ENCODE measurements around the gene RIMOC1.
A peak's percentile ranks its signal among the peaks of the same experiment; 100 is the strongest.

Gene RIMOC1

DNA sequence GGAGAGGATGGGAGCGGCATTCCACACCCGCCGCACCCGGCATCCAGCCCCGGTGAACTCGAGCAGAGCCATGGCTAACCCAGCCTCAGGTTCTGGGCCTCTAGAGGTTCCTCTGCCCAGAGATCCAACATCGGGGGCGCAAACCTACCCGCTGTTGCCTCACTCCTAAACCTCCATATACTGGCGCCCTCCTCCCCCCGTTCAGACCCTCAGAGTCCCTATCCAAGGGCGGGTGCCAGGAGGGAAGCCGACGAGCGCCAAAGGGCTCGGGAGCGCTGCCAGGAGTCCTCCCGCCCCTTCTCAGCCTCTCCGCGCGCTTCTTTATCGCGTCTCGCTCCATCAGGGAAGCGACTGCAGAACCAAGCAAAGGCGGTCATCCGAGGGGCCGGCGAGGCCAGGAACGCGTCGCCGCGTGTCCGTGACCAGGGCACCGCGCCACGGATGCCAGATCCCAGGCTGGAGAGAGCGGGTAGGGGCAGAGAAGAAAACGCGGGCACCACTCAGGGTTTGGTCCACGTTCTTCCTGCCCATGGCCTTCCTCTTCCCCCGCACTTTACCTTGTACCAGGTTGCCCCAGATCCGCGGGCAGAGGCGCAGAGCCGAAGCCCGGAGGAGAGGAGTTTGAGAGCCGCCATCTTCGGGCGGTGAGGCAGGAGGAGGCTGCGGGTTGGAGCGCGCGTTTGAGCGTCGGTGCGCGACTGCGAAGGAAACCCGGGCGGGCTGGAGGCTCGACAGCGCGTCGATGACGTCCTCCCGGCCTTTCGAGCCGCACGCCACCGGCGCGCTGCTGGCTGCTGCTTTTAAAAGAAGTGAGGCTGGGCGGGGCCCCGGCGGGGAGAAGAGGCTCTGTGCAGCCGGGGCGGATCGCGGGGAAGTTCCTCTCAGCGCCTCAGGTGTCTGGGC, 34.2 kb upstream of the RIMOC1 start, which contains the start of gene OXCT1 (continued):
- TF ChIP-seq ZNF148 (tag by site-specific recombination; IDR thresholded peaks at IDR 0.05; ENCODE audit: borderline replicate concordance) (no peak), ZNF701 (tag by site-specific recombination; IDR thresholded peaks at IDR 0.05) (no peak), ZNF501 (tag by site-specific recombination; IDR thresholded peaks at IDR 0.05) (peak; percentile 98), ZSCAN30 (tag by site-specific recombination; IDR thresholded peaks at IDR 0.05) (peak; percentile 77; the same call in 1 of the 2 replicates), ZNF600 (tag by site-specific recombination; IDR thresholded peaks at IDR 0.05) (peak; percentile 80), ZNF366 (tag by site-specific recombination; conservative IDR thresholded peaks at IDR 0.05) (no peak; the same call in 1 of the 2 replicates), ZNF24 (tag by site-specific recombination; IDR thresholded peaks at IDR 0.05) (no peak), ZFP3 (tag by site-specific recombination; IDR thresholded peaks at IDR 0.05; ENCODE audit: low read depth) (no peak), ZNF423 (tag by site-specific recombination; IDR thresholded peaks at IDR 0.05) (no peak), ZNF133 (tag by site-specific recombination; IDR thresholded peaks at IDR 0.05) (no peak), KLF10 (tag by site-specific recombination; IDR thresholded peaks at IDR 0.05) (peak; percentile 98), ZNF37A (tag by site-specific recombination; IDR thresholded peaks at IDR 0.05) (no peak), ZNF221 (tag by site-specific recombination; IDR thresholded peaks at IDR 0.05; ENCODE audit: borderline replicate concordance) (no peak; the same call in 1 of the 2 replicates), ZSCAN23 (tag by site-specific recombination; IDR thresholded peaks at IDR 0.05) (peak; percentile 41; the same call in 1 of the 2 replicates), ZNF112 (tag by site-specific recombination; IDR thresholded peaks at IDR 0.05) (no peak), SETDB1 (IDR thresholded peaks at IDR 0.05; ENCODE audit: insufficient read length, low read length) (no peak), ZBTB20 (tag by site-specific recombination; IDR thresholded peaks at IDR 0.05) (peak; percentile 88), ZNF596 (tag by site-specific recombination; IDR thresholded peaks at IDR 0.05) (no peak), PRDM6 (tag by site-specific recombination; IDR thresholded peaks at IDR 0.05) (no peak), ZNF660 (tag by site-specific recombination; IDR thresholded peaks at IDR 0.05) (peak; percentile 64), ZNF514 (tag by site-specific recombination; IDR thresholded peaks at IDR 0.05) (no peak), ZNF350 (tag by site-specific recombination; IDR thresholded peaks at IDR 0.05) (no peak), ZNF658 (tag by site-specific recombination; IDR thresholded peaks at IDR 0.05) (no peak), EGR2 (tag by site-specific recombination; IDR thresholded peaks at IDR 0.05; ENCODE audit: low read depth) (no peak), ZNF114 (tag by site-specific recombination; IDR thresholded peaks at IDR 0.05) (no peak), ZNF843 (tag by site-specific recombination; IDR thresholded peaks at IDR 0.05) (peak; percentile 57)
- TF ChIP-seq, protein P1, sequence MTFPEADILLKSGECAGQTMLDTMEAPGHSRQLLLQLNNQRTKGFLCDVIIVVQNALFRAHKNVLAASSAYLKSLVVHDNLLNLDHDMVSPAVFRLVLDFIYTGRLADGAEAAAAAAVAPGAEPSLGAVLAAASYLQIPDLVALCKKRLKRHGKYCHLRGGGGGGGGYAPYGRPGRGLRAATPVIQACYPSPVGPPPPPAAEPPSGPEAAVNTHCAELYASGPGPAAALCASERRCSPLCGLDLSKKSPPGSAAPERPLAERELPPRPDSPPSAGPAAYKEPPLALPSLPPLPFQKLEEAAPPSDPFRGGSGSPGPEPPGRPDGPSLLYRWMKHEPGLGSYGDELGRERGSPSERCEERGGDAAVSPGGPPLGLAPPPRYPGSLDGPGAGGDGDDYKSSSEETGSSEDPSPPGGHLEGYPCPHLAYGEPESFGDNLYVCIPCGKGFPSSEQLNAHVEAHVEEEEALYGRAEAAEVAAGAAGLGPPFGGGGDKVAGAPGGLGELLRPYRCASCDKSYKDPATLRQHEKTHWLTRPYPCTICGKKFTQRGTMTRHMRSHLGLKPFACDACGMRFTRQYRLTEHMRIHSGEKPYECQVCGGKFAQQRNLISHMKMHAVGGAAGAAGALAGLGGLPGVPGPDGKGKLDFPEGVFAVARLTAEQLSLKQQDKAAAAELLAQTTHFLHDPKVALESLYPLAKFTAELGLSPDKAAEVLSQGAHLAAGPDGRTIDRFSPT (tag by site-specific recombination; IDR thresholded peaks at IDR 0.05) = peak; percentile 56; the same call in 1 of the 2 replicates
- TF ChIP-seq, protein P2, sequence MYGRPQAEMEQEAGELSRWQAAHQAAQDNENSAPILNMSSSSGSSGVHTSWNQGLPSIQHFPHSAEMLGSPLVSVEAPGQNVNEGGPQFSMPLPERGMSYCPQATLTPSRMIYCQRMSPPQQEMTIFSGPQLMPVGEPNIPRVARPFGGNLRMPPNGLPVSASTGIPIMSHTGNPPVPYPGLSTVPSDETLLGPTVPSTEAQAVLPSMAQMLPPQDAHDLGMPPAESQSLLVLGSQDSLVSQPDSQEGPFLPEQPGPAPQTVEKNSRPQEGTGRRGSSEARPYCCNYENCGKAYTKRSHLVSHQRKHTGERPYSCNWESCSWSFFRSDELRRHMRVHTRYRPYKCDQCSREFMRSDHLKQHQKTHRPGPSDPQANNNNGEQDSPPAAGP (tag by site-specific recombination; IDR thresholded peaks at IDR 0.05) = no peak; the same call in none of the 2 replicates
- TF ChIP-seq, protein P3, sequence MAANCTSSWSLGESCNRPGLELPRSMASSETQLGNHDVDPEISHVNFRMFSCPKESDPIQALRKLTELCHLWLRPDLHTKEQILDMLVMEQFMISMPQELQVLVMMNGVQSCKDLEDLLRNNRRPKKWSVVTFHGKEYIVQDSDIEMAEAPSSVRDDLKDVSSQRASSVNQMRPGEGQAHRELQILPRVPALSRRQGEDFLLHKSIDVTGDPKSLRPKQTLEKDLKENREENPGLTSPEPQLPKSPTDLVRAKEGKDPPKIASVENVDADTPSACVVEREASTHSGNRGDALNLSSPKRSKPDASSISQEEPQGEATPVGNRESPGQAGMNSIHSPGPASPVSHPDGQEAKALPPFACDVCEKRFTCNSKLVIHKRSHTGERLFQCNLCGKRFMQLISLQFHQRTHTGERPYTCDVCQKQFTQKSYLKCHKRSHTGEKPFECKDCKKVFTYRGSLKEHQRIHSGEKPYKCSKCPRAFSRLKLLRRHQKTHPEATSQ (tag by site-specific recombination; IDR thresholded peaks at IDR 0.05) = no peak
- TF ChIP-seq, protein P4, sequence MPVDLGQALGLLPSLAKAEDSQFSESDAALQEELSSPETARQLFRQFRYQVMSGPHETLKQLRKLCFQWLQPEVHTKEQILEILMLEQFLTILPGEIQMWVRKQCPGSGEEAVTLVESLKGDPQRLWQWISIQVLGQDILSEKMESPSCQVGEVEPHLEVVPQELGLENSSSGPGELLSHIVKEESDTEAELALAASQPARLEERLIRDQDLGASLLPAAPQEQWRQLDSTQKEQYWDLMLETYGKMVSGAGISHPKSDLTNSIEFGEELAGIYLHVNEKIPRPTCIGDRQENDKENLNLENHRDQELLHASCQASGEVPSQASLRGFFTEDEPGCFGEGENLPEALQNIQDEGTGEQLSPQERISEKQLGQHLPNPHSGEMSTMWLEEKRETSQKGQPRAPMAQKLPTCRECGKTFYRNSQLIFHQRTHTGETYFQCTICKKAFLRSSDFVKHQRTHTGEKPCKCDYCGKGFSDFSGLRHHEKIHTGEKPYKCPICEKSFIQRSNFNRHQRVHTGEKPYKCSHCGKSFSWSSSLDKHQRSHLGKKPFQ (tag by site-specific recombination; IDR thresholded peaks at IDR 0.05) = no peak
